Measurements from ENCODE around the gene DVL3.

- TF ChIP-seq CTCF (optimal IDR thresholded peaks at IDR 0.05 in 1 of 3, IDR thresholded peaks at IDR 0.05 in 1 of 3, conservative IDR thresholded peaks at IDR 0.05 in 1 of 3; ENCODE audit: extremely low read depth in 1 of 3, insufficient read depth in 2 of 3, low read length in 3 of 3) (no peak), EZH2 (IDR thresholded peaks at IDR 0.05; ENCODE audit: low read length) (no peak)
Observed at GRCh38 chr3:184172681-184173373, 17.6 kb downstream of the DVL3 start.
